Activated CD4-positive, alpha-beta T cell treated with anti-CD3 and anti-CD28 coated beads, Interleukin-2, amount 10 ng/mL, durations not matched to agents 7 days and 5 days (primary cell): ENCODE data around the gene GLT8D1. TPM values are rescaled to one million over a fixed set of nuclear protein-coding genes. Genes with fewer than 3 reads are reported as not detected.

Experiments
- CTCF ChIA-PET: fragments of 350-600 bp; sonication (Branson Sonifier 250); formaldehyde crosslinking; loops from one replicate; lab custom pipeline; 2021; ENCODE audit warnings: antibody characterized with exemption; lab: Charles Lee
- POLR2A ChIA-PET: fragments of 350-600 bp; sonication (Branson Sonifier 250); formaldehyde crosslinking; loops from one replicate; lab custom pipeline; 2021; ENCODE audit warnings: antibody characterized with exemption; lab: Charles Lee
- DNase-seq: peaks from one replicate; pipeline ENCODE4 v3.0.0-alpha.2; 2020
- H3K27ac Mint-ChIP-seq: one replicate; pipeline ENCODE4 v1.8.0; 2021; ENCODE audit warnings: mild to moderate bottlenecking, moderate library complexity, mixed read lengths
- H3K27me3 Mint-ChIP-seq: one replicate; pipeline ENCODE4 v1.8.0; 2021; ENCODE audit warnings: mixed read lengths
- H3K36me3 Mint-ChIP-seq: one replicate; pipeline ENCODE4 v1.8.0; 2021; ENCODE audit warnings: low read depth, mixed read lengths
- H3K4me1 Mint-ChIP-seq: one replicate; pipeline ENCODE4 v1.8.0; 2021; ENCODE audit warnings: mixed read lengths
- H3K4me3 Mint-ChIP-seq: one replicate; pipeline ENCODE4 v1.8.0; 2021; ENCODE audit warnings: mild to moderate bottlenecking, moderate library complexity, mixed read lengths
- H3K9me3 Mint-ChIP-seq: one replicate; pipeline ENCODE4 v1.8.0; 2021; ENCODE audit warnings: mixed read lengths
- total RNA-seq, 2 experiments: library from RNA; stranded (reverse); gene quantifications; one replicate each; pipeline ENCODE4 v1.2.3, GENCODE V29; 2021

The GLT8D1 gene
- total RNA-seq, 2 experiments from 2014 or later = 43.0 to 47.2 TPM

DNA sequence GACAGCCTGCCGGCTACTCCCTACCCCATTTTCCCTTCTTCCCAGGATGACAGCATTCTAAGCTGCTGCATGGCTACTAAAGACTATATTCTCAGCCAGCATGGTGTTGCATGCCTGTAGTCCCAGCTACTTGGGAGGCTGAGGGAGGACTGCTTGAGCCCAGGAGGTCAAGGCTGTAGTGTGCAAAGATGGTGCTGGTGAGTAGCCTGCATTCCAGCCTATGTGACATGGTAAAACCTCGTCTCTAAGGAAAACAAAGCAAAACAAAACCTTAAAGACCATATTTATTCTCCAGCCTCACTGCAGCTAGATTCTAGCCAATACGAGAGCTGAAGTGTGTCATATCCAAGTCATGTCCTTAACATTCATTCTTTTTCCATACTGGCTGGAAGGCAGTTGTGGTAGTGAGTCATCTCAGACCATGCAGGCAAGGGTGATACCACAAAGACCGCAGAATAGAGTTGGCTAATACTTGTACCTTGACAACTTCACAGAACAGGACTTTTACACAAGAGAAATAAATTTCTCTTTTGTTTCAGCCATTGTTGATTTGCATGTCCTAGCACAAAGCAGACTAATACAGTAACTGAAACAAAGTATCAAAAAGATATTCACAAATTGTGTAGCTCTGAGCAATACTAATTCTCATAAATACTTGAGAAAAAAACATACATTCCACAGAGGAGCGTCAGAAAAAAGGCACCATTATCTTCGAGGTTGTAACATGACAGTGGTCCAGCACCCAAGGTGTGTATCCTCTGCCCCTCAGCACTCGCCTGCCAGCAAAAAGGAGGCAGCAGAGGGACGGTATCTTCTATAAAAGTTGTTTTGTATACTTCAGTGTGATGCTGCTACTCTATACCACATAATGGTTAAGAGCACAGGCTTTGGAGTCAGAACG lies 34.7 kb downstream of the GLT8D1 start:
- H3K9me3 Mint-ChIP-seq = no peaks in the 10 kb centered on the region
- no peaks in the 10 kb centered on the region for H3K27me3 Mint-ChIP-seq
- peaks cover 24% of the 10 kb centered on the region for H3K4me1 Mint-ChIP-seq
- H3K4me3 Mint-ChIP-seq = no peak overlapping the region
- POLR2A ChIA-PET = no interaction called here
- CTCF ChIA-PET = interaction anchor here (1.1 to 1.2 kb wide), 3 partner anchors 10 to 16 kb away, joined by 3 read pairs; no protein-coding TSS in a partner anchor
- peak; percentile 41 for DNase-seq
- peak overlapping the region; percentile 63 for H3K27ac Mint-ChIP-seq
- H3K36me3 Mint-ChIP-seq = peaks cover 42% of the 10 kb centered on the region

DNA sequence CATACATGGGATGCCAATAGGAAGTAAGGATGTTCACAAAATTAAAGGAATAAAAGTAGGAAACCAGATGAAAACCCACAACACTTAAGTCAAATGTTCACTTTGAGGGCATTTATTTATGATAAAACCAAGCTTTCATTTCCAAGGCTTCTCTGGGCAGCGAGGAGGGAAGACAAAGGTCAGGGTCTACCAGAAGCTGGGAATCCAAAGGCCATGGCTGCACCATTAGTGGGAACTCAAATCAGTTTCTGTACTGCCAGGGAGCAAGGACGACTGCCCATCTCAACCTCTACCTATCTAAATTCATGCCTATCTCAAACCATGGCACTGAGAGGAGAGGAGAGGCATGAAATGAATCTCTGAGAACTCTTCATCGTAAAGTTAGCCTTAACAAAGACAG lies 42.5 kb downstream of the GLT8D1 start:
- H3K36me3 Mint-ChIP-seq = peaks cover 44% of the 10 kb centered on the region
- H3K27ac Mint-ChIP-seq = no peak overlapping the region
- no peaks in the 10 kb centered on the region for H3K27me3 Mint-ChIP-seq
- ChIA-PET POLR2A (no interaction called here), CTCF (interaction anchor here (0.6 kb wide), 1 partner anchor 38 kb away, joined by 4 read pairs; no protein-coding TSS in a partner anchor)
- H3K4me1 Mint-ChIP-seq = no peaks in the 10 kb centered on the region
- no peak overlapping the region for H3K4me3 Mint-ChIP-seq
- DNase-seq = no peak
- no peaks in the 10 kb centered on the region for H3K9me3 Mint-ChIP-seq

DNA sequence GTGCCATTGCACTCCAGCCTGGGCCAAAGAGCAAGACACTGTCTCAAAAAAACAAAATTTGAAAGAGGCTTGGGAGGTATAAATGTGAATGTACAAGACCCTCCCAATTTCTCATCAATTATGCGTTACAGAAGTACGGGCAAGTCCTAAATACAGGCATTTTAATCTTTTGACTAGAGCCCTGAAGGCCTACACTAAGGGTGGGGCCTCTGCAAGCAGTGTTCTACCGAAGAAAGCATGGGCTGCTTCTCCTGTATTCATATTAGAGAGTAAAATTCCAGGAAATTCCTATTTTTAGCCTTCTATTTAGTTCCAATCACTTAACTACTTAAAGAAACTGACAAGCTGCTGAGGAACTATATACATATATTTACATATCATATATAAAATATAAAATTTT lies 45.5 kb downstream of the GLT8D1 start:
- ChIA-PET CTCF (no interaction called here), POLR2A (no interaction called here)
- H3K27me3 Mint-ChIP-seq = no peaks in the 10 kb centered on the region
- H3K27ac Mint-ChIP-seq = no peak overlapping the region
- DNase-seq = no peak
- no peaks in the 10 kb centered on the region for H3K4me1 Mint-ChIP-seq
- H3K36me3 Mint-ChIP-seq = peaks cover 55% of the 10 kb centered on the region
- H3K9me3 Mint-ChIP-seq = no peaks in the 10 kb centered on the region
- H3K4me3 Mint-ChIP-seq = no peak overlapping the region

DNA sequence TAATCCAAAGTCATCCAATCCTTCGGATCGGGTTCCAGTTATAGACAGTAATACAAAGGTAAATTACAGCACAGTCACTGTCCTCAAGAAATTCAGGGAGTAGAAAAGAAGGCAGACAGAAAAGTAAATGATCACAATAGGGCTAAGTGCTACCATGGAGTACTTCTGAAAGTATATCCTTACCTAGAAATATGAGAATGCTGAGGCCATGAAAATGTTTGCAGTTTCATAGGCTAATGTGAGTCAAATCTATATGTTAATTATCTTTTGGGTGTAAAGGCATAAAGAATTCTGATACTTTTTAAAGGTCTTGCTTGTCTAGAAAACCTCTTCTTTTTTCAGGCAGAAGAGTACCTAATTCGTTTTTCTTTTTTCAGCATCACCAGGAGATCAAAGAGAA lies 49.7 kb downstream of the GLT8D1 start:
- Mint-ChIP-seq H3K36me3 (peaks cover 46% of the 10 kb centered on the region), H3K9me3 (no peaks in the 10 kb centered on the region), H3K4me3 (no peak overlapping the region), H3K4me1 (no peaks in the 10 kb centered on the region), H3K27me3 (no peaks in the 10 kb centered on the region), H3K27ac (no peak overlapping the region)
- CTCF ChIA-PET = no interaction called here
- POLR2A ChIA-PET = no interaction called here
- DNase-seq = no peak

DNA sequence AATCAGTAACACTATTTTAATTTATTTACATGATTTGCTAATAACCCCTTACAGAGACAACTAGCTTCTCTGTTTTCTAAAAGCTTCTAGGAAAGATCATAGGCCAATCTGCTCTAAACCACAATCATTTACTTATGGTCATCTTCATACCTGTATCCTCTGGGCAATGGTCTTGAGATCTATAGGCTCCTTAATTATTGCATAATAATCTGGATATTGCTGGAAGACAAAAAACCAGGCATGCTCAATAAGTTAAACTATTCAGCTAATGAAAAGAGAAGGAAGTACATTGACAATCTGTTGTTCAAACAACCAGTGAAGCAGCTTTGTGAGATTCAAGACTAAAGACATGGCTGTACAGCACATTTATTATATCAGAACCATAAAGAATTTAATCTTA lies 54.0 kb downstream of the GLT8D1 start:
- Mint-ChIP-seq H3K36me3 (peaks cover 60% of the 10 kb centered on the region), H3K4me1 (no peaks in the 10 kb centered on the region)
- POLR2A ChIA-PET = no interaction called here

DNA sequence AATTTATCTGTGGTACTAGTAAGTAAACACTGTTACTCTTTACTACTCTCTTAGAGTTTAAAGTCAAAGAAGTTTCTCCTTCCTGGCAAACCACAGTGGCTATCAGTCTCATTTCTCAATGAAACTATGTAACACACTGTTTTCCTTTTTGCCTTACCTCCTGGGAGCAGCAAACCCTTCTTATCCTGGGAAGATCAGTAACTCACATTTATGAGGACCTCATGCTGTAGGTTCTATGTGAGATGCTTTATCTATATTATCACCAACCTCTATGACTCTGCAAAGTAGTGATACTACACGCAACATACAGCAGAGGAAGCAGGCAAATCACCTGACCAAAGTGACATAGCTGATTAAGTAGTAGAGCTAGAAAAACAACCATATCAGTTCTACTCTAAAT lies 55.2 kb downstream of the GLT8D1 start:
- no peak for DNase-seq
- CTCF ChIA-PET = interaction anchor here (0.9 to 1.4 kb wide), 2 partner anchors 18 to 39 kb away, joined by 4 to 6 read pairs; no protein-coding TSS in a partner anchor

More for the DNA sequence above, 54.0 kb downstream of the GLT8D1 start:
- Mint-ChIP-seq H3K4me3 (no peak overlapping the region), H3K9me3 (no peaks in the 10 kb centered on the region), H3K27ac (peak overlapping the region; percentile 61), H3K27me3 (no peaks in the 10 kb centered on the region)
- DNase-seq = no peak
- CTCF ChIA-PET = interaction anchor here (1.4 kb wide), 1 partner anchor 38 kb away, joined by 4 read pairs; no protein-coding TSS in a partner anchor

DNA sequence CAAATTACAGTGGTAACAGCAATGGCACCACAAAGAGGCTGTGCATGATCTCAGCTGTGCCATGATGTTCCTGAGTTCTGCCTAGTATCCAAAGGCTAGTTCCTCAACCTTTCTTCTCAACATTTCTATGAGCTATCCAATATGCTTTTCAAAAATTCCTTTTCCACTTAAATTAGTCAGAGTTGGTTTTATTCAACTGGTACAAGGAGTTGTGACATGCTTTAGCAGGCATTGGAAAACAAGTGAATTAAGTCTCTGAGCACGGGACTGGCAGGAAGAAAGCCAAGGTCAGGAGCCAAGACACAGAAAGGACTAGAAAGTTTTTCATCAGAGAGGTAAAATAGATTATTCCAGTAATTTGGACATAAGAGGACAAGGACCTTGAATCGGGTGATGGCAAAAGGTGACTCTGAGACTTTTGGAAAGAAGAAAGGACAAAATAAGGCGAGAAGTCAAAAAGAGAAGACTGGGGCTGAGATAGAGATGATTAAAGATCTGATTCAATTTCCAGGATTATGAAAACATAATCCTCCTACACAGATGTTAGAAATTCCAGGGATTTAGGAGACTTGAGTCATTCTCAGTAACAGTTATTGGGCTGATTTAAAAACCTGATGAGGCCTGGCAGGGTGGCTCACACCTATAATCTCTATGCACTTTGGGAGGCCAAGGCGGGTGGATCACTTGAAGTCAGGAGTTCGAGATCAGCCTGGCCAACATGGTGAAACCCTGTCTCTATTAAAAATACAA lies 56.0 kb downstream of the GLT8D1 start:
- DNase-seq = no peak
- Mint-ChIP-seq H3K27me3 (no peaks in the 10 kb centered on the region), H3K27ac (peak overlapping the region; percentile 39), H3K4me3 (no peak overlapping the region), H3K4me1 (no peaks in the 10 kb centered on the region), H3K9me3 (no peaks in the 10 kb centered on the region), H3K36me3 (peaks cover 62% of the 10 kb centered on the region)
- ChIA-PET CTCF (interaction anchor here (1.0 kb wide), 1 partner anchor 9 kb away, joined by 5 read pairs; no protein-coding TSS in a partner anchor), POLR2A (no interaction called here)

More for the DNA sequence above, 55.2 kb downstream of the GLT8D1 start:
- POLR2A ChIA-PET = no interaction called here
- Mint-ChIP-seq H3K4me1 (no peaks in the 10 kb centered on the region), H3K4me3 (no peak overlapping the region), H3K27ac (no peak overlapping the region), H3K9me3 (no peaks in the 10 kb centered on the region), H3K36me3 (peaks cover 59% of the 10 kb centered on the region), H3K27me3 (no peaks in the 10 kb centered on the region)

DNA sequence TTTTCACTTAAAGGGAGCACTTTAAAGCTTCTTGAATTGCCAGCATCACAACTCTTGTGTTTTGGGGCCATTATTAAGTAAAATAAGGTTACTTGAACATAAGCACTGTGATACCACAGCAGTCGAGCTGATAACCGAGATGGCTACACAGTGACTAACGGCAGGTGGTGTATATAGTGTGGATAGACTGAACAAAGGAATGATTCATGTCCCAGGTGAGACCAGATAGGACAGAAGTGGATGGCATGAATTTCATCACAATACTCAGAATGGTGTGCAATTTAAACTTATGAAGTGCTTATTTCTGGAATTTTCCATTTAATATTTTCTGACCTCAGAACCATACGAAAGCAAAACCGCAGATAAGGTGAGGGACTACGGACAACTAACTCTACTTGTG lies 60.0 kb downstream of the GLT8D1 start:
- Mint-ChIP-seq H3K36me3 (peaks cover 52% of the 10 kb centered on the region), H3K4me3 (no peak overlapping the region), H3K27me3 (no peaks in the 10 kb centered on the region), H3K4me1 (no peaks in the 10 kb centered on the region), H3K9me3 (no peaks in the 10 kb centered on the region), H3K27ac (no peak overlapping the region)
- CTCF ChIA-PET = interaction anchor here (0.6 kb wide), 2 partner anchors 10 to 56 kb away, joined by 3 read pairs; no protein-coding TSS in a partner anchor
- DNase-seq = no peak
- POLR2A ChIA-PET = no interaction called here

Other genes starting within 250 kb of the GLT8D1 start
- gene STAB1, start 210.5 kb downstream of the GLT8D1 start, total RNA-seq = under 1 TPM; 0.02 to 0.15 TPM
- gene NT5DC2, start 171.9 kb downstream of the GLT8D1 start, total RNA-seq = 10 to 100 TPM; 22.1 to 23.8 TPM
- 10 to 100 TPM in 1 of 2 experiments, 1 to 10 TPM in 1; 8.5 to 11.7 TPM for gene UQCC5, start 169.2 kb downstream of the GLT8D1 start, total RNA-seq
- gene PBRM1, start 19.9 kb downstream of the GLT8D1 start, total RNA-seq = 10 to 100 TPM; 88.9 to 97.7 TPM
- 10 to 100 TPM; 74.8 to 79.1 TPM for gene GNL3, start 19.8 kb downstream of the GLT8D1 start, total RNA-seq
- gene SPCS1, start 315 bp upstream of the GLT8D1 start, total RNA-seq = 100 to 1,000 TPM in 1 of 2 experiments, 10 to 100 TPM in 1; 97.0 to 102 TPM
- 10 to 100 TPM; 21.4 to 22.2 TPM for gene NEK4, start 65.1 kb upstream of the GLT8D1 start, total RNA-seq
- not detected for gene ITIH1, start 71.8 kb upstream of the GLT8D1 start, total RNA-seq
- not detected for gene ITIH3, start 89.0 kb upstream of the GLT8D1 start, total RNA-seq
- gene ITIH4, start 124.9 kb upstream of the GLT8D1 start, total RNA-seq = 10 to 100 TPM; 25.5 to 28.6 TPM
- gene MUSTN1, start 129.2 kb upstream of the GLT8D1 start, total RNA-seq = 1 to 10 TPM in 1 of 2 experiments, not detected in 1; 2.8 TPM
- 10 to 100 TPM; 30.1 to 35.0 TPM for gene STIMATE, start 191.8 kb upstream of the GLT8D1 start, total RNA-seq